GM21717 (cell line): Measurements from ENCODE around the gene CFAP90.

Source experiments
- ATAC-seq: cut with Tn5 transposase; IDR thresholded peaks from one replicate; pipeline ENCODE4 v1.9.1; 2021; ENCODE audit warnings: mild to moderate bottlenecking, moderate library complexity; ENCODE audit not compliant: unreplicated experiment

CFAP90 gene

DNA sequence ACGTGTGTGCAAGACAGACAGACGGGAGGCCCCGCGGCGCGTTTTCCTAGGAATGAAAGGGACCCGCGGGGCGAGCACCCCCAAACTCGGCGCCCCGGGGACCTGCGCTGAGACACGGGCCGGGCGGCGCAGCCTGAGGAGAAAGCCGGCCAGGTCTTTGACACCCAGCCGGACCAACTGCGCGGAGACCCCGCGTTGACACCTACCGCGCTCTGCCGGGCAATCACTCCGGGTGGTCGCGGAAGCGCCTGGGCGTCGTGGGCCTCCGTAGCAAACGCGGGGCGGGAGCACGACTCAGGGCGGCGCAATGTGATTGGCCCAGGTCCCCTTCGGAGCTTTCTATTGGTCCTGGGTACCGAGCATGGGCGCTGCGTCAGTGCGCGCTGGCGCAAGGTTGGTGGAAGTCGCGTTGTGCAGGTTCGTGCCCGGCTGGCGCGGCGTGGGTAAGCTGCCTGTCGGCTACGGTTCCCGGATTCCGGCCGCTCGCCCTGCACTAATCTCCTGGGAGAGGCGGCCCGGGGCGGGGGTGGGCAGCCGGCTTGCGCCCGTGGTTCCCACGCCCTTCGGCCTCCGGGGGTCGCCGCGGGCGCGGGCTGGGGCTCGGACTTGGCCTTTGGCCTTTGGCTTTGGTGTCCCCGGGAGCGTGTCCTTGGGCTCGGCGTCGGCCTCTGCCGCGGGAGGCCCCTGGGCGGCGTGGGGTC is 18.0 kb upstream of the CFAP90 start, which contains the start of the genes FASTKD3 and MTRR:
FASTKD3 (minus strand) TSS at position 259 of the 701 bp plus-strand sequence. CDS start 948 bp downstream, outside the sequence.
MTRR (plus strand) TSS at position 376 of the 701 bp plus-strand sequence. CDS start 1,647 bp downstream, outside the sequence.
- peak; percentile 97 for ATAC-seq

DNA sequence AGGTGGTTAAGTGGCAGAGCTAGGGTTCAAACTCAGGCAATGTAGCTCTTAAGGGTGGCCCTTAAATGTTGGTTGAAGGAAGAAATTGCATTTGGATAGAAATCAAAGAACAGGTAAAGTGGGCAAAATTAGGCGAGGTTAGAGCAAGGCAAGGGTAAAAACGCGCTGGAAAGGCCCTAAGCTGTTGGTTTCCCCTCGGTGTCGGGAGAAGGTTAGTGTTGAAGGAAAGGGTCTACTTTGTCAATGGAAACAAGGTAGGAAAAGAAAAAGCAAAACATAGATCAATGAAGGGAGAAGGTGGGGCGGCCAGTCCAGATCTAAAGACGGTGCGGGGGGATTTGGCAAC is 17.5 kb upstream of the CFAP90 start:
- no peak for ATAC-seq

DNA sequence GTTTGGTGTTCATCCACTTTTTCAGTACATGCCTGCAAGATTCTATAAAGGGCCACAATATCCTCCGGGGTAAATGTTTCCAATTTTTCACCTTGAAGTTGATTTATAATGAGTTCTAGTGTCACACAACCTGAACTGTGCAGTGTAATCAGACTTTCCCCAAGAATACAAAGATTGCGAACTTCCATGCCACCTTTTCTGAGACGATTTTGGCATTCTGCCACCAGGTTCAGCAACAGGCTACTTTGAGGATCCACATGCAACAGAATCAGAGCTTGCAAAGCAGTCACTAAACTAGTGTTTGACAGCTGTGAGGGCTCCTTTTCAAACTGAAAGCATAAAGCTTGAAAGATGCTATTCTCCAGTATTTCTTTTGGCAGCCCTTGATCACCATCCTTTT is 16.3 kb upstream of the CFAP90 start:
- ATAC-seq = no peak

DNA sequence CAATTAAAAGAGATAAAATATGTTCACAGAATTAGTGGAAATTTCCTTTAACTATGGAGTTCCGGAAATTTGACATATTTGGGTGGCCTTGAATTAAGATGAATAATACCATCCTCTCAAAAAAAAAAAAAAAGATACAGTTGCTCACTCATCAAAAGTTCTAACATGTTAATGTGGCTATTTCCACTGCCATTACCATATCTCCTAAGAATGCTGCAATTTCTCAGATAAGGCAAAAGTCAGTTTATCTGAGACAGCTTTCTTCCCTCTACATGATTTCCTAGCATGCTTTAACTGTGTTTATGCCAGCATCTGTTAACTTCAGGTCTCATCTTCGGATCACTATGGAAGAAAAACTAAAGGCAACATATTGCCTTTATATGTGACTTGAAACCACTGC is 15.3 kb upstream of the CFAP90 start:
- no peak for ATAC-seq

DNA sequence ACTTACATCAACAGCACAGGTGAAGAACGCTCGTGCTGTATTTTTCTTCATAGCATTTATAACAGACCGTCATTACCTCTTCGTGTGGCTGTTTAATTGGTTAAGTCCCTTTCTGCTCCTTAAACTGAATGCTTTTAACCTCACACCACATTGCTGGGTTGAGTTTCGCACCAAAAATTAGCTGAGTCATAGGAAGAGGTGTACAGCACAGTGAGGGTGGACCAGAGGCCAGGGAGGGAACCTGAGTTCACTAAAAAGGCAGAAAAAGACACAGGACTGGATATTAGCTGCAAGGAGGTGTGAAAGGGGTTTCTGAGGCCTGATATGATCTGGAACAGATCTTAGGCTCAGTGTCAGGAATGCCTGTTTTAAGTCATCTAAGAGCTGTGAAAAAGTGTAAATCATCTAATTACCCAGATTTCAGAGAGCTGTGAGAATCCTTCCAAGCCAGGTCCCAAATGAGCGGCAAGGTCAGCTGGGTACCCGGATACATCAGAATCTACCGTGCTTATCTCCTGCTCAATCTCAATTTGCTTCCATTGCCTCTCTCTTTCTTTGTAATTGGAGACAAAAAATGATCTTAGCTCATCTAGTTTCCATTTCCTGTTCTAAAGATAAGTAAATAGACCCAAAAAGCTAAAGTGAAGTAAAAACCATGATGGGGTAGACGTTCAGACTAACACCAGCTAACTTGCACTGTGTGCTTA is 7.1 kb upstream of the CFAP90 start:
- no peak for ATAC-seq

DNA sequence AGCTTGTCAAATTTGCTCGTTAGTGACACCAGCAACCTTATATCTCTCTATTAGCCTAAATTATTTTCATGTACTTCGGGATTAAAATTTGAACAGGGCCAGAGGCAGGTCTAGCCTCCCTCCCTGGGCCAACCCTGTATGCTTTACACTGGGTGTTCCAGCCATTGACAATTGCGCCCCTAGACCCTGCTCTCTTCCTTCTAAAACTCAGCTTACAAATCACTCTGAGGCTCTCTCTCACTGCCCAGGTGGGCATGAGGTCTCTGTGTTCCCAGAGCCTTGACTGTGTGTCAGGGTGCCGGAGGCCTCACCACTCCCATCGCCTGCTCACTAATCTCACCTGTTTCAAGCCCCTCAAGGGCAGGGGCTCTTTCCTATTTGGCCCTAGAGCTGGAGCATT is 6.4 kb upstream of the CFAP90 start:
- no peak for ATAC-seq

DNA sequence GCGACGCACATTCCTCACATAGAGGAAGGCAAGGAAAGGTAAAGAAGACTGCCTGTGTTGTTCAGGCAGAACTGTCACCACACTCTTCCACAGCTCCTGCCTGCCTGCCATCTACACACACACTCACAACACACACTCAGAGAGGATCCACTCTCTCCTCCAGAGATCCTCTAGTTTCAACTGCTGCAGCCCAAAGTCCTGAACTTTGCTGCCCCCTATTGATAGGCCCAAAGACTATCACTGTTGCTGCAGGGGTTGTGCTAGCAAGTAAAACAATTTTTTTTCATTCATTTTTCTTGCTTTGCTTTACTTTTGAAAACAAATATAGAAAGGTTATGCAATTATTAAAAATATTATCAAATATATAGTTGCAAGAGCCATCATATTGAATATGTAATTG is 5.9 kb upstream of the CFAP90 start:
- ATAC-seq = no peak

DNA sequence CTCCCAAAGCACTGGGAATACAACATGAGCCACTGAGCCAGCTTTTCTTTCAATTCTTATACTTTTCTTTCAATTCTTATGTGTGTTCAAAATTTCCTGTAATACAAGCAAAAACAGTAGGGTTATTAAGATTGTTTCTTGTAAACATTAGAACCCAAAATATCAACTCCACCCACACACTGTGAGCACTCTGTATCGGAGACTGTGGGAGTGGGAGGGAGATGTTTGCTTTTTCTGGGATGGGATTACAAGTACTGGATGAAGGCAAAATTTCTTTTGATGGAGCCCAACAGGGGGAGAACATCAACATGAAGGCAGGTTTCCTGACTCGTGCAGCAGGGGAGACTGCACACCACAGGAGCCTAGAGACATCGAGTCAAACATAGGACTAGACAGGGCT is 4.7 kb upstream of the CFAP90 start:
- ATAC-seq = no peak

DNA sequence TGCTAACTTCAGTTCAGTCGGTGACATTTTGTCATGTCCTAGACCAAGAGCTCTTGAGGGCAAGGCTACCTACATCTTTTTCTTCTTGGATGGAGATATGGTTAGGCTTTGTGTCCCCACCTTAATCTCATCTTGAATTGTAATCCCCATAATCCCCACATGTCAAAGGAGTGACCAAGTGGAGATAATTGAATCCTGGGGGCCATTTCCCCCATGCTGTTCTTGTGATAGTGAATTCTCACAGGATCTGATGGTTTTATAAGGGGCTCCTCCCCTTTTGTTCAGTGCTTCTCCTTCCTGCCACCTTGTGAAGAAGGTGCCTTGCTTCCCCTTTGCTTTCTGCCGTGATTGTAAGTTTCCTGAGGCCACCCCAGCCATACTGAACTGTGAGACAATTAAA is 2.1 kb upstream of the CFAP90 start:
- no peak for ATAC-seq

DNA sequence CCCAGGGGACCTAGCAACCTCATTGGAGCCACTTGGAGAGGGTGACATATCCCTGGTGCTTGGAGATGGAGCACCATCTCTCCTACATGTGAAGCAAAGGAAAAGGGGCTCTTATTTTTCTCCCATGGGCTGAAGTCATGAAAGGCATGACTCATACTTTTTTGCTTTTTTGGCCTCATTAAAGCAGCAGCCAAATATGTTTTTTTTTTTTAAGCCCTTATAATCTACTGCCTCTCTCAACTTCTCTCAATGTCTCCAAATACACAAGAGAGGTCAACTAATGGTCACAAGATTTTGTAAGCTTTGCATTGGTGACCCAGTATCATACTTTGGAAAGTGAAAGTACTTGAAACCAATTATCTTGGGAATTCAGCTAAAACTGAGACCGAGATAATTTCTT is 1.6 kb upstream of the CFAP90 start:
- no peak for ATAC-seq

DNA sequence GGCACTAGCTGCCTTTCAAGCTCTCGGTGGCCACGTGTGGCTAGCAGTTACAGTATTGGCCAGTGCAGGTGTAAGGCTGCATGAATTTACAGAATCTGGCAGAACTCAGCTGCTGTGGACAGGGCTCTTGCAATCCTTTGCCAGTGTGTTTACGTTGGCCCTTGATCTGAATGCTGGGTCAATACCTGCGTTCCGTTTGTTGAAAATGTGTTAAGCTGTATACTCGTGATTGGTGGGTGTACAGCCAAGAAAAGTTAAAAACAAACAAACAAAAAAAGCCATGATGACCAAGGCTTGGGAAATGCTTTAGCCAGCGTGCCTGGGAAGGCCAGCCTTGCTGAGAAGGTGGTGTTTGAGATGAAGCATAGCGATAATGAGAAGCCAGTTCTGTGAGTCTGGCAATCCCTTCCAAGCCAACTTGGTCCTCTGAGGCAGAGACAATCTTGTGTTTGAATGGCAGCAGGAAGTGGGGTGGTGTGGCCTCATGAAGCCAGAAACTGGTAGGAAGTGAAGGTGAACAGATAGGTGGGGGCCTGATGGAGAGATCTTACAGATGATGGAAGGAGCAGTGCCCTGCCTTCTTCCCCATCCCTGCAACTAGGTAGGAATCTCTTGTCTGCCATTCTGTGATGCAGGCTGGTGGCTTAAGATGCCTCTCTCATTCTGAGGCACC is 820 bp upstream of the CFAP90 start:
- no peak for ATAC-seq

DNA sequence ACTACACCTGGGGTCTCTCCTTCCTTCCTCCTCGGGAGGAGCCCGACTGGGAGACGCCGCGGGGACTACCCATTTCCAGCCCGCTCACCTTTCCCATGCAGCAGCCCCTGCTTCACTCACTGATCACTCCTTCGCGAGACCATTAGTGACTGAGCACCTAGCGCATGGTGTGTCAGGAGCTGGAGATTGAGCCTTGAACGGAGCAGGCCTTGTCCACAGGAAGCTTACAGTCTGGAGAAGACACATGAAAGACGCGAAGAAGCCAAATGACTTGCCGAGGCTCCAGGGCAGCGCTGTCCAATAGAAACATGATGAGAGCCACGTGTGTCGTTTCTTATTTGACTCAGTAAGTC is 283 bp upstream of the CFAP90 start:
- no peak for ATAC-seq

DNA sequence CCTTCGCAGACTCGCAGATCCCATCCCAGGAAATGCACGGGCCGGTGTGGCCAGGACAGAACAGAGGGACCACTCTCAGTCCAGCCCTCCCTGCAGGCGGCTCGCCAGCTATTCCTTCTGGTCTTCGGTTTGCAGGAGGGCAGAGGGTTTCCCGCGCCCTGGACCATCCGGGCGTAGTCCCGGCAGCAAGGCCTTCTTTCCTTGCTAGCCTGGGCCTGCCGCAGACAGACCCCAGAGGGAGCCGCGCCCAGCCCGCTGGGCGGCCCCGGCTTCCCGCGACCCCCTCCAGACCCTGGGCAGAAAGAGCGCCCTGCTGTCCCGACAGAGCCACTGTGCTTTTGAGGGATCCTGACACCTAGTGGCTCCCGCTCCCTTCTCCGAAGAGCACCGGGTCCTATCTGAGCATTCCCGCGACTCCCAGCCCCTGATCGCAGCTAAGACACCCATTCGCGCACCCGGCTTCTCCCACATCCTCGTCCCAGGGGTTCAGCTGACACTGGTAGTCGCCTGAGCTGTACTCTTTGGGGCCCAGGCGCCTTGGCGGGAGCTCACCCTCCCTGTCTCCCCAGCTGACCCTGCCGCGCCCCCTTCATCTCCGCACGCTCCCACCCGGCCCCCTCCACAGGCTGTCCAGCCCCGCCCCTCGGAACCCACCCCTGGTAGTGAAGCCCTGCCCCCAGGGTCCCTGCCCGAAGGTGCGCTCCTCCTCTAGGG is 1.1 kb downstream of the CFAP90 start:
- ATAC-seq = no peak

DNA sequence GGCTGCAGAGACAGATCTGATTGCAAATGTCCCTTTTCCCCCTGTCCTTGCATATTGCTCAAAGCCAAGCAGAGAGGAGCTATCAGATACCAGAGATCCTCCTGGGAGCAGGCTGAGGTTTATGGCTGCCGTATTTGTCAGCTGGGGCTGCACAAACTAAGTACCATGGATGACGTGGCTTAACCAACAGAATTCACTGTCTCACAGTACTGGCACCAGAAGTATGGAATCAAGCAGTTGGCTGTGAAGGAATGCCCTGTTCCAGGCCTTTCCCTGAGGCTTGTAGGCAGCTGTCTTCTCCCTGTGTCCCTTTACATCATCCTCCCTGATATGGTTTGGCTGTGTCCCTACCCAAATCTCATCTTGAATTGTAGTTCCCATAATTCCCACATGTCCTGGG is 2.6 kb downstream of the CFAP90 start:
- ATAC-seq = no peak

DNA sequence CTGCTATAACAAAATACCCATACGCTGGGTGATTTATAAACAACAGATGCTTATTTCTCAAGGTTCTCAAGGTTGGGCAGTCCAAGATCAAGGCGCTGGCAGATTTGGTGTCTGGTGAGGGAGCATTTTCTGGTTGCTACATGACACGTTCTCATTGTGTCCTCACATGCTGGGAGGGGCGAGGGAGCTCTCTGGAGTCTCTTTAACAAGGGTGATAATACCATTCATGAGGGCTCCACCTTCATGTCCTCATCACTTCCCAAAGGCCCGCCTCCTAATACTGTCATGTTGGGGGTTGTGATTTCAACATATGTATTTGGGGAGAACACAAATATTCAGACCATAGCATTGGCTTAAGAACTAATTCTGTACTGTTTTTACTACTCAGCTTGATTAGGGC is 4.6 kb downstream of the CFAP90 start:
- no peak for ATAC-seq

DNA sequence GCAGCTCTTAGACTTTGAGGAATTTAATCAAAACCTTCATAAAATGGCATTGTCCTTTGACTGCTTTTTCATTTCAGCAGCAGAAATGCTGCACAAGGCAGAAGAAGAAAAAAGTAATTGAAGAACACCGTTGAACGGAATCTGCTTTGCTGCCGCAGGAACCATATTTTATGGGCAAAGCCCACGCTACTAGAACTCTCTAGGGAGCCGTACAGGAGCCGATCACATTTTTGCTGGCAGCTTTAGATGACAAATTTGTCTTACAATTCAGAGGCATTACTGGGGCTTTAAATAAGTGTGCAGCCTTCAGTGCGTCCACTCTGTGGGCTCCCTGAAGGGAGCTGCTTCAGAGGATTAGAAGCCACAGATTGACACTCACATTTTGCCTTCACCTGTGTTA is 5.4 kb downstream of the CFAP90 start:
- no peak for ATAC-seq

DNA sequence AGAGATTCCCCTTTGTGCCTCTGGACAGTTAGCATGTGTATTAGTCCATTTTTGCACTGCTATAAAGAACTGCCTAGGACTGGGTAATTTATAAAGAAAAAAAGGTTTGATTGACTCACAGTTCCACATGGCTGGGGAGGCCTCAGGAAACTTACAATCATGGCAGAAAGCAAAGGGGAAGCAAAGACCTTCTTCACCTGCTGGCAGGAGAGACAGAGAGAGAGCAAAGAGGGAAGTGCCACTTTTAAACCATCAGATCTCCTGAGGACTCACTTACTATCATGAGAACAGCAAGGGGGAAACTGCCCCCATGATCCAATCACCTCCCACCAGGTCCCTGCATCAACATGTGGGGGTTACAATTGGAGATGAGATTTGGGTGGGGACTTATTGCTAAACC is 6.0 kb downstream of the CFAP90 start:
- ATAC-seq = no peak

DNA sequence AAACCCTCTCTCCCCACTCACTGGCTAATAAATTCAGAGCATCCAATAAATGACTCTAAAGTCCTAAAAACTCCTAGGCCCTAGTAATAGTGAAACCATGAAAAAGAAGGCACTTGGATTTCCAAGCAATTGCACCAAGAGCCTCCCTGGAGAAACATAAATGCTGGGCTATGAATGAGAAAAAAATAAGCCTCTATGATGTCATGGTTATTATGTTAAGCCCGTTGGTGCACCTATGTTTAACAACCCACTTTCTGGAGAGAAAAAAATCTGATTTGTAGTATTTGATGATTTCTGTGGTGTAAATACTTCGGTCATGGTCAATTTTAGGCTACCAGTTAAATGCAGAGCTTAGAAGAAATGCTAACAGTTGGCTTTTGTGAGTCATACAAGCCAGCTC is 8.4 kb downstream of the CFAP90 start:
- no peak for ATAC-seq

DNA sequence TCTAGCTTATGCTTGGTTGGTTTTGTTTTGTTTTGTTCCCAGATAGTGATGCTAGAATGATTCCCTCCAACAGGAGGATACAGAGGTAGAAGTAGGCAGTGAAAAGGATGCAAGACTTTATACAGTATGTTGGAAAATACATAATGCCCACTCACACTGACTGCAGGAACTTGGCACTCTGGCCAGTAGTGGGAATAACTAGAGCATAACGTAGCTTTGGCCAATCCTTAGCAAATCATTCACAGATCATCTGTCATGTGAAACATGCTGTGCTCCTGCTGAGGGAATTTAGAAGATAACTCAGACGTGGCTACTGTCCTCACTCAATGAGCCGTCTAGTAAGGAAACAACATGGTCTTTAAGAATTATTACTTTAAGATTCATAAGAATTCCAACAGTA is 13.5 kb downstream of the CFAP90 start:
- no peak for ATAC-seq

DNA sequence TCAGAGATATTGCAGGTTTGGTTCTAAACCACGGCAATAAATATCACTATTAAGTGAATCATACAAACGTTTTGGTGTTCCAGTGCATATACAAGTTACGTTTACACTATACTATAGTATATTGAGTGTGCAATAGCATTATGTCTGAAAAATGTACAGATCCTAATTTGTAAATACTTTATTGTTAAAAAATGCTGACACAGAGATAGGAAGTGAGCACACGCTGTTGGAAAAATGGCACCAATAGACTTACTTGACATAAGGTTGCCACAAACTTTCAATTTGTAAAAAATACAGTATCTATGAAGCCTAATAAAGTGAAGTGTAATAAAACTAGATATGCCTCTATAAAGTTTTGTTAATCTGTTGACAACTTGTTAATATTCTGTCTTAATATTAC is 16.0 kb downstream of the CFAP90 start:
- no peak for ATAC-seq

DNA sequence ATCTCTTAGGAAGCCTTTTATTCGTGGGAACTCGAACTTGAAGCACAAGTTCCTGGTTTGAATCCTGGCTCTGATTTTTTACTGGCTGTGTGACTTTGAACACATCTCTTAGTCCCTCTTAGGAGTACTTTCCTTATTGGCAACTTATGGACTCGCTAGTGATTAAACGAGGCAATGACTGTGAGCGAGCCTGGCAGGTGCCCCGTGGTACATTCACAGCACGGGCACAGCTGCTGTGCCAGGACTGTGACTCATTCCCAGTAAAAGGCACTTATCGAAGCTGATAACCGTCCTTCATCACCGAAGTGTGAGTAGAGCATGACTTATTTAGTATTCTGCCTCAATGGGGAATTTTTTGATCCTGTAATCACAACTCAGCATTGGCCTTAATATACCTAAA is 22.7 kb downstream of the CFAP90 start:
- ATAC-seq = no peak

DNA sequence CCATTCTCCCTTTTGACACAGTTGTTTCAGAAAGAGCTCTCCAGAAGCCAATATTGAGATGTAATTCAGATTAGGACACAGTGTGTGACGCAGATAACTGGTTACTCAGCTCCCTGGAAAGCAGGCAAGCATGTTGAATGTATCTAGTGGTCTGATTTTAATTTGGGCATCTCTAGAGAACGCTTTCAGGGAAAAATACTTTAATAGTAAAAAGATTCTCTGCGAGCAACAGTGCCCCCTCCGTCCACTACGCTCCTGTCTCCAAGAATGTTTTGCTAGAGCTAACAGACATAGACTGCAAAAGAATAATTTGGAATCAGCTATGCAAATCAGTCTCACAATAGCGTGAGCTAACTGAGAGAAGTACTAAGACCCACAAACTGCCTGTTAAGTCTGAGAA is 23.3 kb downstream of the CFAP90 start:
- ATAC-seq = no peak
